Lower leg skin (tissue), 4 donors: ENCODE results near the gene ZNHIT1. TPM values are rescaled to one million over a fixed set of nuclear protein-coding genes. Genes with fewer than 3 reads are reported as not detected.

Experiments
- DNase-seq, 2 donors: peaks; one replicate each; pipeline ENCODE4 v3.0.0-alpha.2; 2019; ENCODE audit warnings: low spot score in 2 of 2
- H3K4me3 ChIP-seq: fragments of 200-600 bp; sonication (generic); 2 replicates; pipeline ENCODE4 v1.5.1; 2017; ENCODE audit warnings: mild to moderate bottlenecking, low read depth; ENCODE audit not compliant: poor library complexity, severe bottlenecking
- POLR2A ChIP-seq, 2 donors: fragments of 450-650 bp; IDR thresholded peaks; one replicate each; pipeline ENCODE4 v1.6.1; 2016 to 2017; ENCODE audit warnings: antibody characterized with exemption in 2 of 2, mild to moderate bottlenecking in 1 of 2, moderate library complexity in 1 of 2
- WGBS, 2 donors: methylation state at CpG; one replicate each; pipeline ENCODE4 v1.1.5; 2018; 5-methylcytosine and 5-hydroxymethylcytosine counted together
- intact Hi-C: fragments of 100-400 bp; cut with DNase I; formaldehyde crosslinking; loops from one replicate; pipeline ENCODE4 v1.15.0; 2023; ENCODE audit warnings: low total_unique reads
- total RNA-seq, 4 donors: library from RNA; depleted of rRNA; stranded (reverse); fragments of >200 nt; gene quantifications; one replicate each; pipeline ENCODE4 v1.1.0, GENCODE V29; 2016
- TF ChIP-seq, protein P1 (sequence below), 3 donors: fragments of 450-650 bp; IDR thresholded peaks; one replicate each; pipeline ENCODE4 v1.5.1; 2016; ENCODE audit warnings: antibody characterized with exemption in 3 of 3, mild to moderate bottlenecking in 3 of 3, moderate library complexity in 2 of 3

Gene ZNHIT1
- total RNA-seq, 4 donors from 2014 or later: 45.3 to 87.6 (median 72.3) TPM

DNA sequence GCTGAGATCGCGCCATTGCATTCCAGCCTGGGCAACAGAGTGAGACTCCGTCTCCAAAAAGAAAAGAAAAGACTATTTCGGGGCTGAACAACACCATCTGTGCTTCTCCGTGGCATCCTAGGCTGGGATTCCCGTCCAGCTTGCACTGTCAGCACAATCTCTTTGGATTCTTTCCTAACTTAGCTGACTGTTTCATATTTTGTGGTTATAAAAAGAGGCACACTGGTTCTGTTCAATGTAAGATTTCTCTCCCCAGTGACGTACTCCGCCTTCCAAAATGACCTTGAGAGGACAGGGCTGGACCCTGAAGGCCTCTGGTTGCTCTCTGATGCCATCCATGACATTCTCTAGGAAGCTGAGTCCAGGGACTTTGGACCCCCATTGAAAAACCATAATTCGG is 8.8 kb downstream of the ZNHIT1 start:
- TF ChIP-seq, protein P1, sequence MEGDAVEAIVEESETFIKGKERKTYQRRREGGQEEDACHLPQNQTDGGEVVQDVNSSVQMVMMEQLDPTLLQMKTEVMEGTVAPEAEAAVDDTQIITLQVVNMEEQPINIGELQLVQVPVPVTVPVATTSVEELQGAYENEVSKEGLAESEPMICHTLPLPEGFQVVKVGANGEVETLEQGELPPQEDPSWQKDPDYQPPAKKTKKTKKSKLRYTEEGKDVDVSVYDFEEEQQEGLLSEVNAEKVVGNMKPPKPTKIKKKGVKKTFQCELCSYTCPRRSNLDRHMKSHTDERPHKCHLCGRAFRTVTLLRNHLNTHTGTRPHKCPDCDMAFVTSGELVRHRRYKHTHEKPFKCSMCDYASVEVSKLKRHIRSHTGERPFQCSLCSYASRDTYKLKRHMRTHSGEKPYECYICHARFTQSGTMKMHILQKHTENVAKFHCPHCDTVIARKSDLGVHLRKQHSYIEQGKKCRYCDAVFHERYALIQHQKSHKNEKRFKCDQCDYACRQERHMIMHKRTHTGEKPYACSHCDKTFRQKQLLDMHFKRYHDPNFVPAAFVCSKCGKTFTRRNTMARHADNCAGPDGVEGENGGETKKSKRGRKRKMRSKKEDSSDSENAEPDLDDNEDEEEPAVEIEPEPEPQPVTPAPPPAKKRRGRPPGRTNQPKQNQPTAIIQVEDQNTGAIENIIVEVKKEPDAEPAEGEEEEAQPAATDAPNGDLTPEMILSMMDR (IDR thresholded peaks at IDR 0.05): no peak
- TF ChIP-seq POLR2A (IDR thresholded peaks at IDR 0.05): no peak
- 74 to 86% methylated on average over 9 of the region's 9 CpGs for WGBS, 2 donors
- no peak overlapping the region for H3K4me3 ChIP-seq
- DNase-seq: no peak
- intact Hi-C loops: no loop called here

DNA sequence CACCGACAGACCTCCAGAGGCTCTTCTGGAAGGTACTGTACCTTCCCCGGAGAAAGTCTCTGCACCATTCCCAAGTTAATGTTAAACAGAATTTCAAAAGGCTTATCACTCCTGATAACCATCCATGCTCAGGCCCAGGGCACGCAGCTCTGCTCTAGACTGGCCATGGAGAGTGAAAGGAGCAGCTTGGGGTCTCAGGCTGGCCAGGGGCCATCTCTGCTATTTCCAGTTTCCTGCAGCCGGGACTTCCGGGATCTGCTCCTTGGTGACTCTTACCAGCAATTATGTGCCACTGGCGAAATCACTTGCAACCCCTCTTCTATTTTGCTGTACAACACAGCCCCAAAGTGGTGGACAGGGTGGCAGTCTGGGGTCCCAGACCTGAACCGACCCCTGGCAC is 13.7 kb downstream of the ZNHIT1 start:
- no peak overlapping the region for H3K4me3 ChIP-seq
- DNase-seq: no peak
- WGBS, 2 donors: 75 to 76% methylated on average over 7 of the region's 7 CpGs
- intact Hi-C loops: no loop called here
- TF ChIP-seq POLR2A (IDR thresholded peaks at IDR 0.05): no peak
- TF ChIP-seq, protein P1 (IDR thresholded peaks at IDR 0.05): no peak

DNA sequence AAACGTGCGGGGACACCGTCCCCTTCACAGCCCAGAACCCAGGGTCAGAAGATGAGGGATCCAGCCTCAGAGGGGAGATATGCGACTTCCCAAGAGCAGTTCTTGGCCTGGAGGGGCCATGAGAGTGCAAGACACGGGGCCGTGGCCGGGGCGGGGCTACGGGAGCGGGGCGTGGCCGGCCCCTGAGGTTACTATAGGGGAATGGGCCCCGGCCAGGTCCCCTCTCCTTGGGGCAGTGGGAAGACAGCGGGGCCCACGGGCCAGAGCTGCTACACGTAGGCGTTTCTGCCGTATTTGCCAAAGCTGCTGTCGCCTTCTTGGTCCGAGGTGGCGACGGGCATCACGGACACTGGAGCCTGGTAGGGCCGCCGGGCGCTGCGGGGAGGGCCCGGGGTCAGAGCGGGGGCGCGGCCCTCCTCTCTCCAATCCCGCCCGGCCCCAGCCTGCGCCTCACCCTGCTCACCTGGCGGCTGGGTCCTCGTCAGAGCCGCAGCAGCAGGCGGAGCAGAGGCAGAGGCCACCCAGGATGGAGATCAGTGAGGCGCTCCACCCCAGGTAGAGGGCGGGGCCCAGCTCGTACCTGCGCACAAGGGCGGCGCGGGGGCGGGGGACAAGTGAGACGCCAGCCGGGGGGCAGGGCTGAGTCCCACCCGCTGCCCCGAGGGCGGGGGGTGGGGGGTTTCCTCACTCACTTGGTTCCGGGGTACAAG is 14.3 kb downstream of the ZNHIT1 start:
- TF ChIP-seq, protein P1 (IDR thresholded peaks at IDR 0.05): no peak
- TF ChIP-seq POLR2A (IDR thresholded peaks at IDR 0.05): no peak
- DNase-seq: peak in 1 of 2 donors; percentile 86
- 20 to 21% methylated on average over 21 to 29 of the region's 52 CpGs for WGBS, 2 donors
- H3K4me3 ChIP-seq: no peak overlapping the region
- intact Hi-C loops: no loop called here

DNA sequence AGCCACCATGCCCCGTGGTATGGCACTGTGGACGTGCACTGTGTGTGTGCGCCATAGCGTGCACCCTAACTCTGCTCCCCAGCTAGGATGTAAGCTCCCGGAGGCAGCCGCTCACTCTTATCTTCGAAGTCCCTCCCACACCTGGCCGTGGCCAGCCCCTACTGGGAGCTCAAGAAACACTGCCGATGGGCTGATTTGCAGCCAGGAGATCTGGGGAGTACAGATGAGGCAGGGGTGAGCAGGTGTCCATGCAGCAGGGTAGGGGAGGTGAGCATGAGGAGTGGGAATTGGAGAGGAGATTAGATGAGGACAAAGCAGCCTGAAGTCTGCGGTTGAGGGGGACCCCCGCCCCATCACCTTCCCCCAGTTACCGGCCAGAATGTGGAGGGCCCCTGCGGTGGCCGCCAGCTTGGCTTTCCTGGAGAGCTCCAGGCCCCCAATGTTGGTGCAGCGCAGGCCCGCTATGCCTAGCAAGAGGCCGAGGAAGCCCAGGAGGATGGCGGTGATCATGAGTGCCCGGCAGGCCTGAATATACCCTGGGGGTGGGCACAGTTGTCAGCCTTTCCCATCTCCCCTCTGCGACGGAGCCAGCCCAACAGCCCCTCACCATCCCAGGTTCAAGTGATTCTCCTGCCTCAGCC is 16.1 kb downstream of the ZNHIT1 start:
- 85 to 87% methylated on average over 17 to 21 of the region's 21 CpGs for WGBS, 2 donors

DNA sequence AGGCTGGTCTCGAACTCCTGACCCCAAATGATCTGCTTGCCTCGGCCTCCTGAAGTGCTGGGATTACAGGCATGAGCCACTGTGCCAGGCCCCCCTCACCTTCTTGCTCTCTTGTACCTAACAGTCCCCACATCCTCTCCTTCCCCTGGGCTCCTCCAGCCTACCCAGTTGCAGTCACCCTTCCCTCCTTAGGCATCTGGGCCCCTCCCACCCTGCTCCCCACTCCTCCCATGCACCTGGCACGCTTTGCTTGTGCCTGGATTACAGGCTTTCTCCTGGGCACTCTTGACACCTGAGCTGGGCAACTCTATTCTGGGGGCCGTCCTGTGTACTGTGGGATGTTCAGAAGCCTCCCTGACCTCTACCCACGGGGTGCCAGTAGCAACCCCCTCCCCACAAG is 16.7 kb downstream of the ZNHIT1 start:
- intact Hi-C loops: no loop called here
- no peak for DNase-seq
- no peak for TF ChIP-seq POLR2A (IDR thresholded peaks at IDR 0.05)
- TF ChIP-seq, protein P1 (IDR thresholded peaks at IDR 0.05): no peak
- WGBS, 2 donors: 69 to 84% methylated on average over 5 of the region's 5 CpGs
- no peak overlapping the region for H3K4me3 ChIP-seq

More for the DNA sequence above, 16.1 kb downstream of the ZNHIT1 start:
- TF ChIP-seq, protein P1 (IDR thresholded peaks at IDR 0.05): no peak
- no peak for TF ChIP-seq POLR2A (IDR thresholded peaks at IDR 0.05)
- no peak overlapping the region for H3K4me3 ChIP-seq
- DNase-seq: no peak
- intact Hi-C loops: no loop called here
